ENCODE measurements around the gene TMC7. TPM values are rescaled to one million over a fixed set of nuclear protein-coding genes. Genes with fewer than 3 reads are reported as not detected.
A peak's percentile ranks its signal among the peaks of the same experiment; 100 is the strongest.

Gene TMC7
- total and polyA plus RNA-seq, 2 of the 13 experiments (the other 11 are each of a cell fraction or from before 2014, with no cell fraction given) = 1.2 to 5.1 TPM

DNA sequence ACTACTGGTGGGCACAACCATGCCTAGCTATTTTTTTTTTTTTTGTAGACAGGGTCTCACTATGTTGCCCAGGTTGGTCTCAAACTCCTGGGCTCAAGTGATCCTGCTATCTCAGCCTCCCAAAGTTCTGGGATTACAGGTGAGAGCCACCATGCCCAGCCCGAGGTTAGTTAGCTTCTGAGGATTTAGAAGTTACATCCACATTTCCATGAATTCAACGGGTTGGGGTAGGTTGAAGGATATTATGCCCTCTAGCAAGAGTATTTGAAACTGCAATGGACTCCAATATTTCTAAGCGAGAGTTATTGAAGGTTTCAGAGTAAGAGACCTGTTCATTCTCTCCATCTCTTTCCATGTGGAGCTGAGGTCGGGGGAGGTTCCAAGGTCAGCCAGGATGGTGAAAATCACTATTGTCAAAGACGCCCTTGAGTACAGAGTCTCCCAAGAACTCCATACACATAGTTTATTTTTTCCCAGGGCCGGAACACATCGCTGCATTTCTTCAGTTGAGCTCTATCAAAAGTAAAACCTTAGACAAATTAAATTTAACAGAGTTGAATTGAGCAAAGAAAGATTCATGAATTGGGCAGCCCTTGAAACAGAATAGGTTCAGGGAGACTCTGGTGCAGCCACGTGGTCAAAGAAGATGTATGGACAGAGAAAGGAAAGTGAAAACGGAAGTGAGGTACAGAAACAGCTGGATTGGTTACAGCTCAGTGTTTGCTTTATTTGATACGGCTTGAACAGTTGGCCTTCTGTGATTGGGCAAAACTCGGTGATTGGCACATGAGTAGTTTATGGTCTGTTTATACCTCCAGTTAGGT is 111.0 kb downstream of the TMC7 start (continued):
- no peak for TF ChIP-seq ZNF768 (CRISPR knock-in tag; IDR thresholded peaks at IDR 0.05)
- TF ChIP-seq SAP130 (CRISPR knock-in tag; IDR thresholded peaks at IDR 0.05; ENCODE audit: low read depth) = peak; percentile 89
- TF ChIP-seq, protein P1, sequence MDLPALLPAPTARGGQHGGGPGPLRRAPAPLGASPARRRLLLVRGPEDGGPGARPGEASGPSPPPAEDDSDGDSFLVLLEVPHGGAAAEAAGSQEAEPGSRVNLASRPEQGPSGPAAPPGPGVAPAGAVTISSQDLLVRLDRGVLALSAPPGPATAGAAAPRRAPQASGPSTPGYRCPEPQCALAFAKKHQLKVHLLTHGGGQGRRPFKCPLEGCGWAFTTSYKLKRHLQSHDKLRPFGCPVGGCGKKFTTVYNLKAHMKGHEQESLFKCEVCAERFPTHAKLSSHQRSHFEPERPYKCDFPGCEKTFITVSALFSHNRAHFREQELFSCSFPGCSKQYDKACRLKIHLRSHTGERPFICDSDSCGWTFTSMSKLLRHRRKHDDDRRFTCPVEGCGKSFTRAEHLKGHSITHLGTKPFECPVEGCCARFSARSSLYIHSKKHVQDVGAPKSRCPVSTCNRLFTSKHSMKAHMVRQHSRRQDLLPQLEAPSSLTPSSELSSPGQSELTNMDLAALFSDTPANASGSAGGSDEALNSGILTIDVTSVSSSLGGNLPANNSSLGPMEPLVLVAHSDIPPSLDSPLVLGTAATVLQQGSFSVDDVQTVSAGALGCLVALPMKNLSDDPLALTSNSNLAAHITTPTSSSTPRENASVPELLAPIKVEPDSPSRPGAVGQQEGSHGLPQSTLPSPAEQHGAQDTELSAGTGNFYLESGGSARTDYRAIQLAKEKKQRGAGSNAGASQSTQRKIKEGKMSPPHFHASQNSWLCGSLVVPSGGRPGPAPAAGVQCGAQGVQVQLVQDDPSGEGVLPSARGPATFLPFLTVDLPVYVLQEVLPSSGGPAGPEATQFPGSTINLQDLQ (CRISPR knock-in tag; IDR thresholded peaks at IDR 0.05) = no peak
- no peak for TF ChIP-seq NFRKB (IDR thresholded peaks at IDR 0.05)
- no peak for TF ChIP-seq RNF2 (conservative IDR thresholded peaks at IDR 0.05; ENCODE audit: low read depth)
- TF ChIP-seq, protein P2, sequence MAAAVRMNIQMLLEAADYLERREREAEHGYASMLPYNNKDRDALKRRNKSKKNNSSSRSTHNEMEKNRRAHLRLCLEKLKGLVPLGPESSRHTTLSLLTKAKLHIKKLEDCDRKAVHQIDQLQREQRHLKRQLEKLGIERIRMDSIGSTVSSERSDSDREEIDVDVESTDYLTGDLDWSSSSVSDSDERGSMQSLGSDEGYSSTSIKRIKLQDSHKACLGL (CRISPR knock-in tag; IDR thresholded peaks at IDR 0.05) = no peak
- TF ChIP-seq RBM39 (IDR thresholded peaks at IDR 0.05; ENCODE audit: low read depth, low read length, poor library complexity, severe bottlenecking) = no peak
- TF ChIP-seq, protein P3, sequence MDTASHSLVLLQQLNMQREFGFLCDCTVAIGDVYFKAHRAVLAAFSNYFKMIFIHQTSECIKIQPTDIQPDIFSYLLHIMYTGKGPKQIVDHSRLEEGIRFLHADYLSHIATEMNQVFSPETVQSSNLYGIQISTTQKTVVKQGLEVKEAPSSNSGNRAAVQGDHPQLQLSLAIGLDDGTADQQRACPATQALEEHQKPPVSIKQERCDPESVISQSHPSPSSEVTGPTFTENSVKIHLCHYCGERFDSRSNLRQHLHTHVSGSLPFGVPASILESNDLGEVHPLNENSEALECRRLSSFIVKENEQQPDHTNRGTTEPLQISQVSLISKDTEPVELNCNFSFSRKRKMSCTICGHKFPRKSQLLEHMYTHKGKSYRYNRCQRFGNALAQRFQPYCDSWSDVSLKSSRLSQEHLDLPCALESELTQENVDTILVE (CRISPR knock-in tag; IDR thresholded peaks at IDR 0.05) = peak; percentile 44; the same call in 1 of the 2 replicates
- TF ChIP-seq, protein P4, sequence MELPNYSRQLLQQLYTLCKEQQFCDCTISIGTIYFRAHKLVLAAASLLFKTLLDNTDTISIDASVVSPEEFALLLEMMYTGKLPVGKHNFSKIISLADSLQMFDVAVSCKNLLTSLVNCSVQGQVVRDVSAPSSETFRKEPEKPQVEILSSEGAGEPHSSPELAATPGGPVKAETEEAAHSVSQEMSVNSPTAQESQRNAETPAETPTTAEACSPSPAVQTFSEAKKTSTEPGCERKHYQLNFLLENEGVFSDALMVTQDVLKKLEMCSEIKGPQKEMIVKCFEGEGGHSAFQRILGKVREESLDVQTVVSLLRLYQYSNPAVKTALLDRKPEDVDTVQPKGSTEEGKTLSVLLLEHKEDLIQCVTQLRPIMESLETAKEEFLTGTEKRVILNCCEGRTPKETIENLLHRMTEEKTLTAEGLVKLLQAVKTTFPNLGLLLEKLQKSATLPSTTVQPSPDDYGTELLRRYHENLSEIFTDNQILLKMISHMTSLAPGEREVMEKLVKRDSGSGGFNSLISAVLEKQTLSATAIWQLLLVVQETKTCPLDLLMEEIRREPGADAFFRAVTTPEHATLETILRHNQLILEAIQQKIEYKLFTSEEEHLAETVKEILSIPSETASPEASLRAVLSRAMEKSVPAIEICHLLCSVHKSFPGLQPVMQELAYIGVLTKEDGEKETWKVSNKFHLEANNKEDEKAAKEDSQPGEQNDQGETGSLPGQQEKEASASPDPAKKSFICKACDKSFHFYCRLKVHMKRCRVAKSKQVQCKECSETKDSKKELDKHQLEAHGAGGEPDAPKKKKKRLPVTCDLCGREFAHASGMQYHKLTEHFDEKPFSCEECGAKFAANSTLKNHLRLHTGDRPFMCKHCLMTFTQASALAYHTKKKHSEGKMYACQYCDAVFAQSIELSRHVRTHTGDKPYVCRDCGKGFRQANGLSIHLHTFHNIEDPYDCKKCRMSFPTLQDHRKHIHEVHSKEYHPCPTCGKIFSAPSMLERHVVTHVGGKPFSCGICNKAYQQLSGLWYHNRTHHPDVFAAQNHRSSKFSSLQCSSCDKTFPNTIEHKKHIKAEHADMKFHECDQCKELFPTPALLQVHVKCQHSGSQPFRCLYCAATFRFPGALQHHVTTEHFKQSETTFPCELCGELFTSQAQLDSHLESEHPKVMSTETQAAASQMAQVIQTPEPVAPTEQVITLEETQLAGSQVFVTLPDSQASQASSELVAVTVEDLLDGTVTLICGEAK (IDR thresholded peaks at IDR 0.05) = no peak
- TF ChIP-seq, protein P4 (CRISPR knock-in tag; IDR thresholded peaks at IDR 0.05) = no peak; the same call in 1 of the 2 replicates
- no peak for TF ChIP-seq ZFP41 (CRISPR knock-in tag; IDR thresholded peaks at IDR 0.05; ENCODE audit: borderline replicate concordance)
- no peak for TF ChIP-seq ZNF564 (CRISPR knock-in tag; IDR thresholded peaks at IDR 0.05)
- no peak for TF ChIP-seq ZMYM4 (CRISPR knock-in tag; IDR thresholded peaks at IDR 0.05)
- peak in 1 of 2 experiments; percentile 68; a peak in 2 of 4 replicates for TF ChIP-seq KLF16 (CRISPR knock-in tag; IDR thresholded peaks at IDR 0.05)
- no peak for TF ChIP-seq RORA (CRISPR knock-in tag; IDR thresholded peaks at IDR 0.05)
- TF ChIP-seq SYNCRIP (IDR thresholded peaks at IDR 0.05; ENCODE audit: insufficient read depth, low read depth, low read length) = no peak
